COLO829 (cell line): ENCODE data around the gene INHBC.
A peak's percentile ranks its signal among the peaks of the same experiment; 100 is the strongest.

Experiments used
- DNase-seq: peaks from one replicate; pipeline ENCODE4 v3.0.0; 2012; ENCODE audit warnings: low spot score

INHBC gene

DNA sequence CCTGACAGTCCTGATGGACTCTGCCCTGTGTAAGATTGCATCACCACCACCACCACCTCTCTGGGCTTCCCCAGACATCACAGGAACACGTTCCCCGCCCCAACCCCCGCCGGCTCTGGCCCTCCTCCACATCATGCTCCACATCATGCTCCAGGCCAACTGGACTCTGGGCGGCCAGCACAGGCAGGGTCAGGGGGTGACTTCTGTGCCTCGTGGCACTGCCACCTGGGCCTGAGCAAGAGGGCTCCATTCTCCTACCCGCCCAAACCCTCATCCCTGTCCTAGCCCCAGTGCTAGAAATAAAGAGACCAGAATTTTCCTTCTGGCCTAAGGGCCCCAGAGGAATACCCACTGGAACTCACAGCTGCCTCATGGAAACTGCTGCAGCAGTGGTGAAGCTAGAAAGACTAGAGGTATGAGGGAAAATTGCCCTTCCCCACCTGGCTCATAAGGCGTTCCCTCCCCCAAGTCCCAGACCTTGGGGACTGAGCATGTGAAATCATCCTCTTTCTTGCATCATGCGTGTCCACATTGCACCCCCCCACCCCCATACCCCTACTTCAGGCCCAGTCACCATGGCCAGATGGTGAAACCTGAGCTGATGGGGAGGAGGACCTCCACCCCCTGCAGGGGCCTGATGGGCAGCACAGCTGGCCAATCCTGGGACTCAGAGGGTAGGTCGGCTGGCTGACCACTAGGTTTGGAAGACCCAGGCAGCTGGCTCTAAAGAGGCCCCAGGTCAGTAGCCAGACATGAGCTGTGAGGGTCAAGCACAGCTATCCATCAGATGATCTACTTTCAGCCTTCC lies 20.2 kb downstream of the INHBC start, which contains the start of gene INHBE:
Gene INHBE (plus strand): TSS at position 742 of the 808 bp plus-strand sequence. CDS start 230 bp downstream, outside the sequence.
- no peak for DNase-seq

DNA sequence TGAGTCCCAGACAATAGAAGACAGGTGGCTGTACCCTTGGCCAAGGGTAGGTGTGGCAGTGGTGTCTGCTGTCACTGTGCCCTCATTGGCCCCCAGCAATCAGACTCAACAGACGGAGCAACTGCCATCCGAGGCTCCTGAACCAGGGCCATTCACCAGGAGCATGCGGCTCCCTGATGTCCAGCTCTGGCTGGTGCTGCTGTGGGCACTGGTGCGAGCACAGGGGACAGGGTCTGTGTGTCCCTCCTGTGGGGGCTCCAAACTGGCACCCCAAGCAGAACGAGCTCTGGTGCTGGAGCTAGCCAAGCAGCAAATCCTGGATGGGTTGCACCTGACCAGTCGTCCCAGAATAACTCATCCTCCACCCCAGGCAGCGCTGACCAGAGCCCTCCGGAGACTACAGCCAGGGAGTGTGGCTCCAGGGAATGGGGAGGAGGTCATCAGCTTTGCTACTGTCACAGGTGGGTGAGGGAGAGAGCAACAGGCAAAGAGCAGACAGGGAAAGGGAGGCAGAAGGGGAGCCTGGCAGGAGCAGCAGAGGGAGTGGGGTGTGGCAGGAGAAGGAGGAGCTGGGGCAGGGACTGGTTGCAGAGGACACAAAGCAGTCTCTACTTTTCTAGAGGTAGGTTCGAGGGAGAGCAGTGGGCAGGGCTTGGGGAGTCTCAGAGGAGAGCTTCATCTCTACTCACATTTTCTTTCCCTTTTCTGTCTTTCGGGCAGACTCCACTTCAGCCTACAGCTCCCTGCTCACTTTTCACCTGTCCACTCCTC lies 21.0 kb downstream of the INHBC start:
- DNase-seq, result no peak

DNA sequence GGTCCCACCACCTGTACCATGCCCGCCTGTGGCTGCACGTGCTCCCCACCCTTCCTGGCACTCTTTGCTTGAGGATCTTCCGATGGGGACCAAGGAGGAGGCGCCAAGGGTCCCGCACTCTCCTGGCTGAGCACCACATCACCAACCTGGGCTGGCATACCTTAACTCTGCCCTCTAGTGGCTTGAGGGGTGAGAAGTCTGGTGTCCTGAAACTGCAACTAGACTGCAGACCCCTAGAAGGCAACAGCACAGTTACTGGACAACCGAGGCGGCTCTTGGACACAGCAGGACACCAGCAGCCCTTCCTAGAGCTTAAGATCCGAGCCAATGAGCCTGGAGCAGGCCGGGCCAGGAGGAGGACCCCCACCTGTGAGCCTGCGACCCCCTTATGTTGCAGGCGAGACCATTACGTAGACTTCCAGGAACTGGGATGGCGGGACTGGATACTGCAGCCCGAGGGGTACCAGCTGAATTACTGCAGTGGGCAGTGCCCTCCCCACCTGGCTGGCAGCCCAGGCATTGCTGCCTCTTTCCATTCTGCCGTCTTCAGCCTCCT lies 21.6 kb downstream of the INHBC start:
- DNase-seq, result no peak

DNA sequence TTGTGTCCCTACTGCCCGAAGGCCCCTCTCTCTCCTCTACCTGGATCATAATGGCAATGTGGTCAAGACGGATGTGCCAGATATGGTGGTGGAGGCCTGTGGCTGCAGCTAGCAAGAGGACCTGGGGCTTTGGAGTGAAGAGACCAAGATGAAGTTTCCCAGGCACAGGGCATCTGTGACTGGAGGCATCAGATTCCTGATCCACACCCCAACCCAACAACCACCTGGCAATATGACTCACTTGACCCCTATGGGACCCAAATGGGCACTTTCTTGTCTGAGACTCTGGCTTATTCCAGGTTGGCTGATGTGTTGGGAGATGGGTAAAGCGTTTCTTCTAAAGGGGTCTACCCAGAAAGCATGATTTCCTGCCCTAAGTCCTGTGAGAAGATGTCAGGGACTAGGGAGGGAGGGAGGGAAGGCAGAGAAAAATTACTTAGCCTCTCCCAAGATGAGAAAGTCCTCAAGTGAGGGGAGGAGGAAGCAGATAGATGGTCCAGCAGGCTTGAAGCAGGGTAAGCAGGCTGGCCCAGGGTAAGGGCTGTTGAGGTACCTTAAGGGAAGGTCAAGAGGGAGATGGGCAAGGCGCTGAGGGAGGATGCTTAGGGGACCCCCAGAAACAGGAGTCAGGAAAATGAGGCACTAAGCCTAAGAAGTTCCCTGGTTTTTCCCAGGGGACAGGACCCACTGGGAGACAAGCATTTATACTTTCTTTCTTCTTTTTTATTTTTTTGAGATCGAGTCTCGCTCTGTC lies 22.3 kb downstream of the INHBC start:
- DNase-seq, result no peak

DNA sequence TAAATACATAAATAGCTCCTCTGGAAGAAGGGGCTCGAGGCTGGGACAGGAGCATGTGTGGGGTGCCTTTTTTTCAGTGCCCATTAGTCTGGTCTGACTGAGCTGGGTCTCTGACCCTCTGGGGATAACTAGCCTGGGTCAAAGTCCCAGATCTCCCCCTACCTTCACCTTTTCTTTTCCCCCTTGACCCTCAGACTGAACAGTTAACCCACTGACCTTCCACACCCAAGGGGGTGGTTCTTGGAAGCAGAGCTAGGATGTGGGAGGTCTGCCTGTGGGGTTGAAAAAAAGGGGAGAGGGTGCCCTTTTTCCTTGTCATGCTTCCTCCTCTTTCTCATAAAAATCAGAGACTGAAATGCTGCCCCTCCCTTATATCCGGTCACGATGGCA lies 24.1 kb downstream of the INHBC start:
- no peak for DNase-seq

DNA sequence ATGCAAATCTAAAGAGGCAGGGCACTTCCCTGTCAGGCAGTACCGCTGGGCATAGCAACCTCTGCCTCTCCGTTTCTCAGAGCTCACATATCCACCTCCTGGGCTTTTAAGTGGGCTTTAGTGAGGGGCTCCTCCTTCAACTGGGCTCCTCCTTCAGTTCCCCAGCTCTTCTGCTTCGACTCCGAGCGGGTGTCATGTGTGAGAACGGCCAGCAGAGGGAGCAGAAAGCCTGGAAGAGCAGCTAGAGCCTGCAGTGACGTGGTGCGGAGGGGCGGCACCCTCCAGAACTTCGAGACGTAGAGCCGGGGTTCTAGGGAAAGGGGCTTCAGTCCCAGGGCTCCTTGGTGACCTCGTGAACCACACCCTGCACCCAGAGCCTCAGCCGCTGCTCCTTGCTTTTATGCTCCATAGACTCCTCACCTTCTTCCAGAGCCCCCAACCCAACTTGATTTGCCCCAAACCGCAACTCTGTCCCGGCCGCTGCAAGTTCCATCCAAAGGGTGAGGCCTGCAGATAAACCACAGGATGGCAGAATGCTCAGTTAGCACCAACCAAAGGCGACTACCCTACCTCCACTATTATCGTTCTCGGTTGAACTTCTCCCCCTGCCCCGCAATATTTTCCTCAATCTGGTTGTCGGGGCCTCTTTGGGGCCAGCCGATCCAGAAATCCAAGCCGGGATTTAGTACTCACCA lies 24.6 kb downstream of the INHBC start:
- peak; percentile 85 for DNase-seq

DNA sequence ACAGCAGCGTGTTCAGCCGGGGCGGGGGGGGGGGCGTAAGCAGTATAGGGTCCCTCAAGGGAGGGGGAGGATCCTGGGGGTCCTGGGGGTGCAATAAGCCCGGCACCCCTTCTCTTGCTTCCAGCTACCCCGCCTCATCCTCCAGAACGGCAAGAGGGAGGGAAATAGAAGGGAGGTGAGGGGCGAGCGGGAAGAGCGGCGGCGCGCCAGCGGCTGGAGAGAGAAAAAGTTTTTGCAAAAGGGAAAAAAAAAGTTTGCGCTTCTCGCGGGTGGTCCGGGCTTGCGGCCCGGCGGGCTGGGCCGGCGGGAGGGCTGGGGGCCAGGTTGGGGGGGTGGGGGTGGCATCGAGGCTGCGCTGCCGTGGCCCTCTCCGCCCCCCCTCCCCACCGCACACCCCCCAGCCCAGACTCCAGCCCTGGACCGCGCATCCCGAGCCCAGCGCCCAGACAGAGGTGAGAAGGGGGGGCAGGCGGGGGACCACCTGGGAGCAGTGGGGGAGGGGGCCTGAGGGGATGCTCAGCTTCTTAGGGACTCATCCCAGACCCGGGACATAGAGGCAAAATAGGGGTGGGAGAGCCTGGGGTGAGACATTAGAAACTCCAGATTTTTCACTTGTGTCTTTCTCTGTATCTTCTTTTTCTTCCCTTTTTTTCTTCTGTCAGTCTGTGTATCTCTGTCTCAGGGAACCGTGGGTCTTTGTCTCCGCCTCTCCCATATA lies 25.3 kb downstream of the INHBC start, which contains the start of gene GLI1:
Gene GLI1 (plus strand): TSS at position 36 of the 718 bp plus-strand sequence. CDS start 3,907 bp downstream, outside the sequence.
- no peak for DNase-seq

DNA sequence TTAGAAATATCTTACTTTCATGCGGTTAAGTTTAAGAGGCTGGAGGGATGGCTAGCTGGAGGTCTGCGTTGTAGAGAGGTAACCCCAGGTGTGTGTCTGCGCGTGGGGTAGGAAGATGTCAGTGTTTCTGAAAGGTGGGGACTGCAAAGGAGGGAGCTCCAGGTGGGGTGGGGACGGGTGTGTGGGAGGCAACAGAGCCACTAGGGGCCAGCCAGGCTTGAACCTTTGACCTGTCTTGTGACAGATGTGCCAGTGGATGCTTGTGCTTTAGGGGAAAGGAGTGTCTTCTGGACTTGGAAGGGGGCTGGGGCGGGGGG lies 25.8 kb downstream of the INHBC start:
- DNase-seq, result no peak

DNA sequence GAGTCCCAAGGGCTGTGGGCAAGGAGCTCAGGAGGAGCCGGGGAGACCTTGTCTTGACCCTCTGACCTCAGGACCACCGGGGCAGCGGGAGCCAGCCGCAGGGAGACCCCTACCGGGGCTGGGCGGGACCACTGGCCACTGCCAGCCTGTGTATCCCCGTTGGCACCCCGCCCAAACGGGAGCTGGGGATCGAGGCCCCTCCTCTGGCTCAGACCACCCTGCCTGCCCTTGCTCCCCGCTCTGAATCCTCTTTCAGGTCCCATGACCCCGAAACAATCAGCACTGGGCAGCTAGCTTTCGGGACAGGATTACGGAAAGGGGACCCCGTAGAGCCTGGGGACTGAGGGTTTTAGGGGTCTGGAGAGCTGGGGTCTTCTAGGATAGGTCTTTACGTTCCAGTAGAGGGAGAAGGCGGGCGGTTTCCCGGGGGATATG lies 26.3 kb downstream of the INHBC start:
- DNase-seq, result no peak

DNA sequence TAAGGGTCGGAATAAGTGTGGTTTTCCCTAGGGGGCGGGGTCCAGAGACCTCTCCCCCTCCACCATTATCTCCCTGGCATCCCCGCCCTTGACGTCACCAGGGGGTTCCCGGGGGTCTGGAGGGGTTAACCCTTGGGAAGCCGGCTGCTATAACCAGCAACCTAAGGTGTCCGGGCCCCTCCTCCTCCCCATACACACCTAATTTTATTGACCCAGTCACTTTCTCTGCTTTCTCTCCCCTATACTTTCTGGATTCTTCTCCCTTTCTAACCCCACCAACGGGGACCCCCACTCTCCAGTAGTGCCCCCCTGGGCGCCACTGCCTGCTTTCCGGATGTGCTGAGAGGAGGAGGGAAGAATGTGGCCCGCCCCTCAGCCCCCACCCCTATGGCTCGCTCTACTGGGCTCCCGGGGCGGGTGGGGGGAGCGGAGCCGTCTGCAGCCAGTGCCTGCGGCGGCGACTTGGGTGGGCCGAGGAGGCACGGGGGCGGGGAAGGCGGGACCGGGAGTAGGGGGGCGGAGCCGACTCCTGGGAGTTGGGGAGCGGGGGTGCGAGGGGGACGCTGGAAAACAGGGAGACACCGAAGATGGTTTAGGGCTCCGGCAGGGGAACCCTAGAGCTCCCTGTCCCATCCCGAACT lies 26.8 kb downstream of the INHBC start:
- no peak for DNase-seq

DNA sequence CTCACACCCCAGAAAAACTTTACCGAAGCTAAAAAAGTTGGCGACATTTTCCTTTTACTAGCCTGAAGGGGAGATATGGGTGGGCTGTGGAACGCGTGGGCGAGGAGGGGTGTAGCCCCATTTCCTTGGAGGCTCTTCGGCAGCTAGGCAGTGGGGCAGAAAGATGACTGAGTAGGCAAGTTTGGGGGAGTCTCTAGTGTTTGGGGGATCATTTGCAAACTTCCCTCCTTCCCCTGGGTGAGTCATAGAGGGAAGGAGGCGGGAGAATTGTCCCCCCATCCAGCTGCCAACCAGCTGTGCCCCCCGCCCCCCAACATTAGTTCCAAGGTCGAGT lies 27.3 kb downstream of the INHBC start:
- no peak for DNase-seq

DNA sequence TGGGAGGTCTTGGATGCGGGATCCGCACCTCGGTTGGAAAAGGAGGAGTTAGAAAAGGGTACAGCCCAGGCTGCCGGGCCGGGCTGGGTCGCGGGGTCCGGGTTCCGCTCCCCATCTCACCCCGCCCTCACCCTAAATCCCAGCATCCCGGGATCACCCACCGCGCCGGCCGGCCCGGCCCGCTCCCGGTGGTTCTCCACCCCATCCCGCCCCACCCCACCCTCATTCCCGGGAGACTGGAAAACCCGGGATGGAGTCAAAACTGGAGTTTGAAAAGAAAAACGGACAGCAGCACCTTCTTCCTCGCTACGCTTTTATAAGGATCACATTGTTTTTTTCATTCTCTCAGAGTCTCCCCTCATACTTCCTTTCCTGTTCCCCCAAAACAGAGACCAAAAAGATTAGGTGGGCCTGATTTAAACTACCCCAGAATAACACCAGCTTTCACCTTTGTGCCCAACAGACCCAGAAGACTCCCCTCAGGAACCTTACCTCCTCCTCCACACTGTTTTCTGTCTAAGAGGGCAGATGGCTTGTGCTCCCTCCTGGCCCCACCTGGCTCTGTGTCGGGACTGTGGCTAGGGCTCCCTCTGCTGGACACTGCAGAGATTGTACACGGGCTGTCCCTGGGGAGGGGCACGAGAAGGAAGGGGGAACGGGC lies 27.8 kb downstream of the INHBC start:
- DNase-seq, result peak; percentile 89

DNA sequence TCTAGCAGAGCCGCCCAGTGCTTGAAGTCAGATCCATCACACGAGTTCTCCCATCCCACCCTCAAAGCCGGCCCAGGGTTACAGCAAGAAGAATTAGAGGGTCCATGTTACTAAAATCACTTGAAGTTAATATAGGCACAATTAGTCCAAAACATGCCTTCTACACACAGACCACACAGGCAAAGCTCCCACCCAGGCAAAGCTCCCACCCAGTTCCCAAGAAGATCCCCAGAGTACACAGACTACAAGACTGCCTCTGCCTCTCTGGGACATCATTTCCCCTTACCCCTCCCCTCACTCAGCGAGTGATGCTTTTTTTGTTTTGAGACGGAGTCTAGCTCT lies 28.3 kb downstream of the INHBC start:
- DNase-seq, result no peak

DNA sequence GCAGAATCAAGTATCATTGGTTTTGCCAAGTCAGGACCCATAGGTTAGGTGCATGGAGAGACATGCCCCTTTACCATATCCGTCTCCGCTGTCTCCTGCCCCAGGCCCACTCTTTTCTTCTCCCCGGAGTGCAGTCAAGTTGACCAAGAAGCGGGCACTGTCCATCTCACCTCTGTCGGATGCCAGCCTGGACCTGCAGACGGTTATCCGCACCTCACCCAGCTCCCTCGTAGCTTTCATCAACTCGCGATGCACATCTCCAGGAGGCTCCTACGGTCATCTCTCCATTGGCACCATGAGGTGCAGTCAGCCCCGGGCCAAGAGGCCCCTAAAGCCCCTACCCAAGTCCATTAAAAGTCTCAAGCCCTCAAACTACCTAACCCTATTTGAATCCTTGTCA lies 30.0 kb downstream of the INHBC start:
- DNase-seq, result no peak

DNA sequence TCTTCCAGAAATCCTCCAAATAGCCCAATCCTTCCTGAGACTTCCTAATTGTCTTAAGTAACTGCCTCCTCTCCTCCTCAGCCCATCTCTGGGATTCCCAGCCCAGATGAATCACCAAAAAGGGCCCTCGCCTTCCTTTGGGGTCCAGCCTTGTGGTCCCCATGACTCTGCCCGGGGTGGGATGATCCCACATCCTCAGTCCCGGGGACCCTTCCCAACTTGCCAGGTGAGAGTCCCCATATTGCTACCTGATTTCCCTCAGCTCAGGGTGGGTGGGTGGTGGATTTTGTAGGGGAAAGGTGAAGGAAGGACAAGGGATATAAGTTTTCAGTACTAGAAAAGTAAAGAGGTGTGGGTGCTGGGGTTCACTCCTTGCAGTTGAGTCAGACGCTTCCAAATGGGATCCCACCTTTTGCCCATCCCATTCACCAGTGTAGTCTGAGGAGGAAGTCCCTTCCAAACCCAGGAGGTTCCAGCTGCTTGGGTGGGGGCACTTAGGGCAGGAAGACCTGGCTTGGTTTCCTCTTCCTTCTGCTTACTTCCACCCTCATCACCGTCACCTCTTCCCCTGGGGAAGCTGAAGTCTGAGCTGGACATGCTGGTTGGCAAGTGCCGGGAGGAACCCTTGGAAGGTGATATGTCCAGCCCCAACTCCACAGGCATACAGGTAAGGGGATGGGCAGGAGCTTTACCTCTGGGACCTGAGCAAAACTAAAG lies 30.6 kb downstream of the INHBC start:
- no peak for DNase-seq

DNA sequence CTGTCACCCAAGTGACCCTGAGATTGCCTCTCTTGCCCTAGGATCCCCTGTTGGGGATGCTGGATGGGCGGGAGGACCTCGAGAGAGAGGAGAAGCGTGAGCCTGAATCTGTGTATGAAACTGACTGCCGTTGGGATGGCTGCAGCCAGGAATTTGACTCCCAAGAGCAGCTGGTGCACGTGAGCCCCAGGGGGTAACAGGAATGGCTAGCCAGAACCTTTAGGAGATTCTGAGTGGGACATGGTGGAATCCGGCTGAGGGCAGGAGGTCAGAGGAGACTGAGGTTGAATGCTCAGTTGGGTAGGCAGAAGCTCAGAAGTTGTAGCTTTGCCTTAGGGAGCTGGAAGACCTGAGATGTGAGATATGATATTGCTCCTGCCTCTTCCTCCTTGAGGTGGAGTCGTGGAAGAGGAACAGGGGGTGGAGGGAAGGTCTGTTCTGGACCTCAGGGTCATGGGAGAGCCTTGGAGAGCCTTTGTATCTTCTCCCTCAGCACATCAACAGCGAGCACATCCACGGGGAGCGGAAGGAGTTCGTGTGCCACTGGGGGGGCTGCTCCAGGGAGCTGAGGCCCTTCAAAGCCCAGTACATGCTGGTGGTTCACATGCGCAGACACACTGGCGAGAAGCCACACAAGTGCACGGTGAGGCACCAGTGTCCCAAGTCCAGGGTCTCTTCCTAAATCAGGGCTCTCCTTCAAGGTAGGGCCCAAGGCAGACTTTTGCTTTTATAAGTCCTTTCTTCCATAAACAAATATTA lies 31.3 kb downstream of the INHBC start:
- DNase-seq, result no peak

DNA sequence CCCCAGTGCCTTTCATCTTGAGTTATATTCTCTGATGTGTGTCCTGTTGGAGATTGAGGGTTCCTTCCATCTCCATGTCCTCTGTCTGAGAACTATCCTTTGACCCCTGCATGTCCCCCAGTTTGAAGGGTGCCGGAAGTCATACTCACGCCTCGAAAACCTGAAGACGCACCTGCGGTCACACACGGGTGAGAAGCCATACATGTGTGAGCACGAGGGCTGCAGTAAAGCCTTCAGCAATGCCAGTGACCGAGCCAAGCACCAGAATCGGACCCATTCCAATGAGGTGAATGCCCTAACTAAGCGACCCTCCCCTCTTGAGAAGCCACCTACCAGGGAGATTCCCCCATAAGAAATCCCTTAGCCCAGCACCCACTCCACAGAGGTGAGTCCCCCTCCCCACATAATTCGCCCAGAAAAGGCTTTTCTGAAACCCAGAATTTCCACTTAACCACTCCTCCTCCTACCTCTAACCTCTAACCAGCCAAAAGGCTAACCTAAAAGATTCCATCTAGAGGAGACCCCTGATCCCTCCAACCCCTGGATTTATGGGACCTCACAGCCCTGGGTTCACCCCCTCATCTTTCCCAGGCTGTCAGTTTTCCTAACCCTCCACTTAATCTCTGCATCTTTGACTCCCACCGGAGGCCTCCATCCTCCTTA lies 32.8 kb downstream of the INHBC start:
- DNase-seq, result no peak

DNA sequence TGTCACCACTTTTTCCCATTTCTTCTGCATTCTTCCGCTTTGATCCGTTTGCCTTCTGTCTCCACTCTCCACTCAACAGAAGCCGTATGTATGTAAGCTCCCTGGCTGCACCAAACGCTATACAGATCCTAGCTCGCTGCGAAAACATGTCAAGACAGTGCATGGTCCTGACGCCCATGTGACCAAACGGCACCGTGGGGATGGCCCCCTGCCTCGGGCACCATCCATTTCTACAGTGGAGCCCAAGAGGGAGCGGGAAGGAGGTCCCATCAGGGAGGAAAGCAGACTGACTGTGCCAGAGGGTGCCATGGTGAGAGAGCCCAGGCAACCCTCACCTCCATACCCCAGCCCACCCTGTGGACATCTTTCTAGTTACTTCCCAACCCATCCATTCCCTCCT lies 33.3 kb downstream of the INHBC start:
- no peak for DNase-seq
